ENCODE data around the gene AKAP5.
A peak's percentile ranks its signal among the peaks of the same experiment; 100 is the strongest.

The AKAP5 gene

GRCh38 chr14:64465191-64465822, at the start of gene AKAP5:
TSS of gene AKAP5 (plus strand) at chr14:64465499. CDS start at chr14:64468395, 2,896 bp downstream.
- peak; percentile 94 for DNase-seq (ENCODE audit: low spot score)

GRCh38 chr14:64416348-64416932, 48.9 kb upstream of the AKAP5 start:
- no peak for DNase-seq (ENCODE audit: low spot score)

- DNase-seq (ENCODE audit: low spot score) = no peak
These were observed 48.1 kb upstream of the AKAP5 start for GRCh38 chr14:64417055-64417770.

GRCh38 chr14:64417771-64418125, 47.6 kb upstream of the AKAP5 start:
- DNase-seq (ENCODE audit: low spot score) = no peak

- no peak for DNase-seq (ENCODE audit: low spot score)
These were observed 46.3 kb upstream of the AKAP5 start for GRCh38 chr14:64419003-64419402.

GRCh38 chr14:64421166-64421565, 44.1 kb upstream of the AKAP5 start:
- no peak for DNase-seq (ENCODE audit: low spot score)

- DNase-seq (ENCODE audit: low spot score) = no peak
These were observed 43.3 kb upstream of the AKAP5 start for GRCh38 chr14:64422005-64422404.

- DNase-seq (ENCODE audit: low spot score) = no peak
These were observed 42.5 kb upstream of the AKAP5 start for GRCh38 chr14:64422756-64423155.

- DNase-seq (ENCODE audit: low spot score) = no peak
These were observed 41.3 kb upstream of the AKAP5 start for GRCh38 chr14:64423987-64424386.

- no peak for DNase-seq (ENCODE audit: low spot score)
These were observed 30.8 kb upstream of the AKAP5 start for GRCh38 chr14:64434528-64434927.

GRCh38 chr14:64438181-64438841, 27.0 kb upstream of the AKAP5 start:
- DNase-seq (ENCODE audit: low spot score) = no peak

- DNase-seq (ENCODE audit: low spot score) = no peak
These were observed 26.2 kb upstream of the AKAP5 start for GRCh38 chr14:64439141-64439540.

- DNase-seq (ENCODE audit: low spot score) = no peak
These were observed 24.8 kb upstream of the AKAP5 start for GRCh38 chr14:64440494-64440893.

- DNase-seq (ENCODE audit: low spot score) = no peak
These were observed 22.9 kb upstream of the AKAP5 start for GRCh38 chr14:64442300-64442988.

- no peak for DNase-seq (ENCODE audit: low spot score)
These were observed 21.2 kb upstream of the AKAP5 start for GRCh38 chr14:64444140-64444539.

- peak; percentile 65 for DNase-seq (ENCODE audit: low spot score)
These were observed 20.1 kb upstream of the AKAP5 start for GRCh38 chr14:64444984-64445845.

- DNase-seq (ENCODE audit: low spot score) = no peak
These were observed 17.2 kb upstream of the AKAP5 start for GRCh38 chr14:64447876-64448670.

GRCh38 chr14:64450255-64450654, 15.0 kb upstream of the AKAP5 start:
- DNase-seq (ENCODE audit: low spot score) = no peak

- no peak for DNase-seq (ENCODE audit: low spot score)
These were observed 10.6 kb upstream of the AKAP5 start for GRCh38 chr14:64454671-64455070.

GRCh38 chr14:64459405-64460136, 5.7 kb upstream of the AKAP5 start:
- DNase-seq (ENCODE audit: low spot score) = no peak
